Smooth muscle cell (in vitro differentiated cells): ENCODE measurements around the gene SLAMF1. TPM values are rescaled to one million over a fixed set of nuclear protein-coding genes. Genes with fewer than 3 reads are reported as not detected.
"Not testable (repeated sequence)": the region's sequence is repeated elsewhere in the genome, so short reads cannot be mapped to it uniquely, and the experiment has no call there.

ENCODE experiments used
- DNase-seq: peaks from one replicate; lab custom pipeline; 2025; ENCODE audit not compliant: unreplicated experiment; lab: John Stamatoyannopoulos, UW
- H2AFZ ChIP-seq: fragments of 200-600 bp; sonication (generic); 2 replicates; pipeline ENCODE4 v1.6.0; 2016; ENCODE audit warnings: antibody characterized with exemption, low read depth, mild to moderate bottlenecking
- H3F3A ChIP-seq: fragments of 200-600 bp; sonication (generic); 2 replicates; pipeline ENCODE4 v1.6.0; 2017; ENCODE audit warnings: antibody characterized with exemption, low read depth
- H3K27ac ChIP-seq: fragments of 200-600 bp; sonication (generic); 2 replicates; pipeline ENCODE4 v1.5.1; 2016; ENCODE audit warnings: low read depth, mild to moderate bottlenecking
- H3K27me3 ChIP-seq: fragments of 200-600 bp; sonication (generic); 2 replicates; pipeline ENCODE4 v1.6.1; 2016; ENCODE audit warnings: low read depth, mild to moderate bottlenecking
- H3K36me3 ChIP-seq: fragments of 200-600 bp; sonication (generic); 2 replicates; pipeline ENCODE4 v1.5.1; 2016; ENCODE audit warnings: low read depth
- H3K4me1 ChIP-seq: fragments of 200-600 bp; sonication (generic); 2 replicates; pipeline ENCODE4 v1.5.1; 2016; ENCODE audit warnings: low read depth
- H3K4me2 ChIP-seq: fragments of 200-600 bp; sonication (generic); 2 replicates; pipeline ENCODE4 v1.6.0; 2016; ENCODE audit warnings: mild to moderate bottlenecking
- H3K4me3 ChIP-seq: fragments of 200-600 bp; sonication (generic); 2 replicates; pipeline ENCODE4 v1.5.1; 2016; ENCODE audit warnings: mild to moderate bottlenecking
- H3K79me2 ChIP-seq: fragments of 200-600 bp; sonication (generic); 2 replicates; pipeline ENCODE4 v1.6.0; 2016; ENCODE audit warnings: low read depth, mild to moderate bottlenecking
- H3K9ac ChIP-seq: fragments of 200-600 bp; sonication (generic); 2 replicates; pipeline ENCODE4 v1.6.0; 2016; ENCODE audit warnings: low read depth
- H3K9me3 ChIP-seq: fragments of 200-600 bp; sonication (generic); replicated peaks from 2 replicates; pipeline ENCODE4 v1.5.1; 2016; ENCODE audit warnings: low read depth
- H4K20me1 ChIP-seq: fragments of 200-600 bp; sonication (generic); 2 replicates; pipeline ENCODE4 v1.6.0; 2016; ENCODE audit warnings: low read depth
- CTCF ChIP-seq: fragments of 200-600 bp; sonication (generic); IDR thresholded peaks from 2 replicates; pipeline ENCODE4 v1.5.1; 2017; ENCODE audit warnings: borderline replicate concordance, mild to moderate bottlenecking, antibody characterized with exemption; ENCODE audit not compliant: insufficient read depth, poor library complexity, severe bottlenecking
- WGBS: methylation state at CpG from one replicate; pipeline ENCODE4 v1.1.7; 2016; ENCODE audit warnings: low lambda C conversion rate; 5-methylcytosine and 5-hydroxymethylcytosine counted together
- polyA plus RNA-seq: library from polyadenylated mRNA; unstranded; fragments of >200 nt; fragmentation: Nextera tagmentation; extraction: Ambion mirVana; gene quantifications from 2 replicates; pipeline ENCODE4 v1.2.1, GENCODE V29; 2016
- total RNA-seq: library from RNA; depleted of rRNA; stranded (reverse); fragments of >200 nt; gene quantifications from 2 replicates; pipeline ENCODE4 v1.2.3, GENCODE V29; 2014

The SLAMF1 gene
- total RNA-seq, result not detected in 2 replicates
- not detected in 2 replicates for polyA plus RNA-seq

GRCh38 chr1:160646711-160647328 is at the start of gene SLAMF1:
SLAMF1 (minus strand) TSS chr1:160647044; CDS start chr1:160646945, 99 bp downstream.
- H2AFZ ChIP-seq, result no peak within 1 kb of the TSS
- H3K27me3 ChIP-seq, result no peaks in the 10 kb centered on the region
- H3K4me3 ChIP-seq, result no peak within 1 kb of the TSS
- no peak within 1 kb of the TSS for H3K9ac ChIP-seq
- no peaks in the 10 kb centered on the region for H3F3A ChIP-seq
- H3K79me2 ChIP-seq, result no peaks in the 10 kb centered on the region
- no peak within 1 kb of the TSS for H3K4me2 ChIP-seq
- no peaks in the 10 kb centered on the region for H3K9me3 ChIP-seq
- no peaks in the 10 kb centered on the region for H3K36me3 ChIP-seq
- no peak for DNase-seq
- no peaks in the 10 kb centered on the region for H4K20me1 ChIP-seq
- TF ChIP-seq CTCF, result no peak
- no peaks in the 10 kb centered on the region for H3K4me1 ChIP-seq
- H3K27ac ChIP-seq, result no peak within 1 kb of the TSS
- 93% methylated on average over 11 of the region's 11 CpGs for WGBS

- not testable (repeated sequence) for H3K4me2 ChIP-seq, H3K9ac ChIP-seq, DNase-seq, H3K4me1 ChIP-seq, H3K27ac ChIP-seq, H3F3A ChIP-seq, H2AFZ ChIP-seq, H4K20me1 ChIP-seq, H3K79me2 ChIP-seq, H3K4me3 ChIP-seq, H3K27me3 ChIP-seq, H3K36me3 ChIP-seq, H3K9me3 ChIP-seq
- 91% methylated on average over 10 of the region's 10 CpGs for WGBS
Measured at GRCh38 chr1:160692390-160692789, 45.5 kb upstream of the SLAMF1 start.

- H3K9ac ChIP-seq, result no peak overlapping the region
- no peaks in the 10 kb centered on the region for H3K27me3 ChIP-seq
- no peaks in the 10 kb centered on the region for H3K36me3 ChIP-seq
- H3K4me3 ChIP-seq, result no peak overlapping the region
- H2AFZ ChIP-seq, result no peak overlapping the region
- no peaks in the 10 kb centered on the region for H3K4me1 ChIP-seq
- H3K79me2 ChIP-seq, result no peaks in the 10 kb centered on the region
- H4K20me1 ChIP-seq, result no peaks in the 10 kb centered on the region
- no peak for TF ChIP-seq CTCF
- no peaks in the 10 kb centered on the region for H3F3A ChIP-seq
- H3K4me2 ChIP-seq, result no peak overlapping the region
- no peaks in the 10 kb centered on the region for H3K9me3 ChIP-seq
- DNase-seq, result no peak
- no peak overlapping the region for H3K27ac ChIP-seq
Measured at GRCh38 chr1:160685266-160685665, 38.4 kb upstream of the SLAMF1 start.

- no peaks in the 10 kb centered on the region for H3K9me3 ChIP-seq
- no peaks in the 10 kb centered on the region for H3K4me1 ChIP-seq
- no peaks in the 10 kb centered on the region for H3K27me3 ChIP-seq
- 67% methylated on average over 4 of the region's 4 CpGs for WGBS
- H3K36me3 ChIP-seq, result no peaks in the 10 kb centered on the region
- TF ChIP-seq CTCF, result no peak
- no peak overlapping the region for H2AFZ ChIP-seq
- no peak for DNase-seq
- no peaks in the 10 kb centered on the region for H3F3A ChIP-seq
- H3K4me2 ChIP-seq, result no peak overlapping the region
- no peaks in the 10 kb centered on the region for H4K20me1 ChIP-seq
- no peak overlapping the region for H3K27ac ChIP-seq
- no peak overlapping the region for H3K4me3 ChIP-seq
- no peak overlapping the region for H3K9ac ChIP-seq
- no peaks in the 10 kb centered on the region for H3K79me2 ChIP-seq
Measured at GRCh38 chr1:160682983-160683865, 36.4 kb upstream of the SLAMF1 start.
